Smooth muscle cell (in vitro differentiated cells): ENCODE measurements around the gene RGS4. TPM values are rescaled to one million over a fixed set of nuclear protein-coding genes. Genes with fewer than 3 reads are reported as not detected.

Experiments used
- DNase-seq: peaks from one replicate; lab custom pipeline; 2025; ENCODE audit not compliant: unreplicated experiment; lab: John Stamatoyannopoulos, UW
- H2AFZ ChIP-seq: fragments of 200-600 bp; sonication (generic); 2 replicates; pipeline ENCODE4 v1.6.0; 2016; ENCODE audit warnings: antibody characterized with exemption, low read depth, mild to moderate bottlenecking
- H3F3A ChIP-seq: fragments of 200-600 bp; sonication (generic); 2 replicates; pipeline ENCODE4 v1.6.0; 2017; ENCODE audit warnings: antibody characterized with exemption, low read depth
- H3K27ac ChIP-seq: fragments of 200-600 bp; sonication (generic); 2 replicates; pipeline ENCODE4 v1.5.1; 2016; ENCODE audit warnings: low read depth, mild to moderate bottlenecking
- H3K27me3 ChIP-seq: fragments of 200-600 bp; sonication (generic); 2 replicates; pipeline ENCODE4 v1.6.1; 2016; ENCODE audit warnings: low read depth, mild to moderate bottlenecking
- H3K36me3 ChIP-seq: fragments of 200-600 bp; sonication (generic); 2 replicates; pipeline ENCODE4 v1.5.1; 2016; ENCODE audit warnings: low read depth
- H3K4me1 ChIP-seq: fragments of 200-600 bp; sonication (generic); 2 replicates; pipeline ENCODE4 v1.5.1; 2016; ENCODE audit warnings: low read depth
- H3K4me2 ChIP-seq: fragments of 200-600 bp; sonication (generic); 2 replicates; pipeline ENCODE4 v1.6.0; 2016; ENCODE audit warnings: mild to moderate bottlenecking
- H3K4me3 ChIP-seq: fragments of 200-600 bp; sonication (generic); 2 replicates; pipeline ENCODE4 v1.5.1; 2016; ENCODE audit warnings: mild to moderate bottlenecking
- H3K79me2 ChIP-seq: fragments of 200-600 bp; sonication (generic); 2 replicates; pipeline ENCODE4 v1.6.0; 2016; ENCODE audit warnings: low read depth, mild to moderate bottlenecking
- H3K9ac ChIP-seq: fragments of 200-600 bp; sonication (generic); 2 replicates; pipeline ENCODE4 v1.6.0; 2016; ENCODE audit warnings: low read depth
- H3K9me3 ChIP-seq: fragments of 200-600 bp; sonication (generic); replicated peaks from 2 replicates; pipeline ENCODE4 v1.5.1; 2016; ENCODE audit warnings: low read depth
- H4K20me1 ChIP-seq: fragments of 200-600 bp; sonication (generic); 2 replicates; pipeline ENCODE4 v1.6.0; 2016; ENCODE audit warnings: low read depth
- CTCF ChIP-seq: fragments of 200-600 bp; sonication (generic); IDR thresholded peaks from 2 replicates; pipeline ENCODE4 v1.5.1; 2017; ENCODE audit warnings: borderline replicate concordance, mild to moderate bottlenecking, antibody characterized with exemption; ENCODE audit not compliant: insufficient read depth, poor library complexity, severe bottlenecking
- WGBS: methylation state at CpG from one replicate; pipeline ENCODE4 v1.1.7; 2016; ENCODE audit warnings: low lambda C conversion rate; 5-methylcytosine and 5-hydroxymethylcytosine counted together
- polyA plus RNA-seq: library from polyadenylated mRNA; unstranded; fragments of >200 nt; fragmentation: Nextera tagmentation; extraction: Ambion mirVana; gene quantifications from 2 replicates; pipeline ENCODE4 v1.2.1, GENCODE V29; 2016
- total RNA-seq: library from RNA; depleted of rRNA; stranded (reverse); fragments of >200 nt; gene quantifications from 2 replicates; pipeline ENCODE4 v1.2.3, GENCODE V29; 2014

The RGS4 gene
- total and polyA plus RNA-seq, 2 experiments from 2014 or later = 6.2 to 50.6 TPM

GRCh38 chr1:163082971-163083370 is 13.8 kb downstream of the RGS4 start:
- no peak overlapping the region for H3K27ac ChIP-seq
- no peaks in the 10 kb centered on the region for H3K4me1 ChIP-seq
- no peak for DNase-seq

GRCh38 chr1:163083690-163084089 is 14.5 kb downstream of the RGS4 start:
- TF ChIP-seq CTCF = no peak
- WGBS = 94% methylated on average over 1 of the region's 1 CpG
- H3K9ac ChIP-seq = no peak overlapping the region
- H3K79me2 ChIP-seq = no peaks in the 10 kb centered on the region
- H3K9me3 ChIP-seq = no peaks in the 10 kb centered on the region
- no peaks in the 10 kb centered on the region for H3K36me3 ChIP-seq
- H3K4me1 ChIP-seq = no peaks in the 10 kb centered on the region
- no peak for DNase-seq
- peak overlapping the region; percentile 8 for H3K27ac ChIP-seq
- H3F3A ChIP-seq = no peaks in the 10 kb centered on the region
- no peak overlapping the region for H2AFZ ChIP-seq
- H3K4me3 ChIP-seq = no peak overlapping the region
- no peaks in the 10 kb centered on the region for H3K27me3 ChIP-seq
- no peak overlapping the region for H3K4me2 ChIP-seq
- H4K20me1 ChIP-seq = no peaks in the 10 kb centered on the region

More at GRCh38 chr1:163082971-163083370, 13.8 kb downstream of the RGS4 start:
- H3K4me2 ChIP-seq = no peak overlapping the region
- H2AFZ ChIP-seq = no peak overlapping the region
- no peak for TF ChIP-seq CTCF
- H3K9me3 ChIP-seq = no peaks in the 10 kb centered on the region
- H4K20me1 ChIP-seq = no peaks in the 10 kb centered on the region
- 88% methylated on average over 6 of the region's 6 CpGs for WGBS
- H3K36me3 ChIP-seq = no peaks in the 10 kb centered on the region
- H3K9ac ChIP-seq = no peak overlapping the region
- H3K79me2 ChIP-seq = no peaks in the 10 kb centered on the region
- no peaks in the 10 kb centered on the region for H3K27me3 ChIP-seq
- H3K4me3 ChIP-seq = no peak overlapping the region
- H3F3A ChIP-seq = no peaks in the 10 kb centered on the region

GRCh38 chr1:163084330-163084729 is 15.2 kb downstream of the RGS4 start:
- Histone ChIP-seq H3K27ac (no peak overlapping the region), H3K4me3 (no peak overlapping the region), H3K9ac (no peak overlapping the region), H3K79me2 (no peaks in the 10 kb centered on the region), H4K20me1 (no peaks in the 10 kb centered on the region), H2AFZ (no peak overlapping the region), H3K27me3 (no peaks in the 10 kb centered on the region), H3F3A (no peaks in the 10 kb centered on the region), H3K4me1 (no peaks in the 10 kb centered on the region), H3K36me3 (no peaks in the 10 kb centered on the region), H3K4me2 (no peak overlapping the region), H3K9me3 (no peaks in the 10 kb centered on the region)
- DNase-seq = no peak
- no peak for TF ChIP-seq CTCF
- 54% methylated on average over 1 of the region's 1 CpG for WGBS
